ENCODE data around the gene SH3PXD2A. TPM values are rescaled to one million over a fixed set of nuclear protein-coding genes. Genes with fewer than 3 reads are reported as not detected.

The SH3PXD2A gene
- total and polyA plus RNA-seq, 9 of the 15 experiments (the other 6 are each of a cell fraction or from before 2014, with no cell fraction given) = 0.41 to 9.3 (median 2.5) TPM

DNA sequence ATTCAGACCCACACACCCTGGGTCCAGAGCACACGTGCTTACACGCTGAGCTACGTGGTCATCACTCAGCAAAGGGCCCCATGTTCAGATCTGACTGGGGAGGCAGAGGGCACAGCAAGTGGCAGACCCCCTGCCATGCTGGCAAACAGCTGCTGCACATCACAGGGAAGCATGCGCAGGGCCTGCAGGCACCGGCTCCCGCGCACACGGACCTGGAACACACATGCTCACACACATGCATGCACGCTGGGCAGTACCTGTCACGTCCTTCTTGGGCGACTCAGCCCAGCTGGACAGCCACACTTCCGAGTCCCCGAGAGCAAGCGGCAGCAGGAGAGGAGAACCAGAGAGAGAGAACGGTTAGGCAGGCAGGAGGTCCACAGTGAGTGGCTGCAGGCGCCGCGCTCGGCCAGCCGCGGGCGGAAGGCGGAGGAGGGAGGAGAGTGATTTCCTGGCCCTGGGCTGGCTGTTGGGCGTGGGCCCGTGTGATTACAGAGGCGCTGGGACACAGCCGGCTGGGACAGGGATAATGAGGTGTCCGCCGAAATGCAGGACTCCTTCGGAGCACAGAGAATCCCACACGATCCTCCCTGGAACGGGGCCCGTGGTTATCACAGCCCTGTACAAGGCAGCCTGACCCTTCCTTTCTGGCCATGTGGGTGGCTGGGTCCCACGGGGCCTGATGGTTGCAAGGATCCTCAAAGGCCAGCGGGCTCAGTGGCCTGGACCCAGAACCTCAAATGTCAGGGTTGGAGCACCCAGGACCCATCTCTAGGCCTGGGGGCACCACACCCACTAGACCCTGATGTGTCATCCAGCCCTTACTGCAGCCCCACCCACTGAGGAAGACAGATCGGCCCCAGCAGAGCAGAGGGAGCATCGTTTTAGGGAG is 186.8 kb downstream of the SH3PXD2A start (continued):
- no peak for TF ChIP-seq RERE (CRISPR knock-in tag; IDR thresholded peaks at IDR 0.05; ENCODE audit: borderline replicate concordance)
- TF ChIP-seq SPI1 (IDR thresholded peaks at IDR 0.05; ENCODE audit: borderline replicate concordance, low read depth, low read length) = no peak
- peak; percentile 87; the same call in 1 of the 2 replicates for TF ChIP-seq CC2D1A (IDR thresholded peaks at IDR 0.05)
- TF ChIP-seq MTF1 (CRISPR knock-in tag; IDR thresholded peaks at IDR 0.05; ENCODE audit: borderline replicate concordance) = no peak
- no peak for TF ChIP-seq ATF4 (CRISPR knock-in tag; IDR thresholded peaks at IDR 0.05)
- TF ChIP-seq MIER1 (IDR thresholded peaks at IDR 0.05; ENCODE audit: low read depth) = no peak
- TF ChIP-seq L3MBTL2 (IDR thresholded peaks at IDR 0.05) = peak; percentile 81
- TF ChIP-seq TAF1 (IDR thresholded peaks at IDR 0.05; ENCODE audit: control insufficient read depth, extremely low read depth, insufficient read depth, low read length, severe bottlenecking) = peak; percentile 55
- peak; percentile 44 for TF ChIP-seq SMAD4 (CRISPR knock-in tag; conservative IDR thresholded peaks at IDR 0.05)
- TF ChIP-seq ZBTB26 (CRISPR knock-in tag; IDR thresholded peaks at IDR 0.05) = no peak
- TF ChIP-seq POLR2A (conservative IDR thresholded peaks at IDR 0.05) = peak; percentile 69
- TF ChIP-seq KDM2B (CRISPR knock-in tag; IDR thresholded peaks at IDR 0.05) = no peak
- no peak for TF ChIP-seq ADNP (tag; IDR thresholded peaks at IDR 0.05)
- TF ChIP-seq U2AF2 (optimal IDR thresholded peaks at IDR 0.05; ENCODE audit: low read depth, low read length) = no peak
- TF ChIP-seq HOXB6 (CRISPR knock-in tag; IDR thresholded peaks at IDR 0.05; ENCODE audit: borderline replicate concordance) = no peak
- TF ChIP-seq, protein P1, sequence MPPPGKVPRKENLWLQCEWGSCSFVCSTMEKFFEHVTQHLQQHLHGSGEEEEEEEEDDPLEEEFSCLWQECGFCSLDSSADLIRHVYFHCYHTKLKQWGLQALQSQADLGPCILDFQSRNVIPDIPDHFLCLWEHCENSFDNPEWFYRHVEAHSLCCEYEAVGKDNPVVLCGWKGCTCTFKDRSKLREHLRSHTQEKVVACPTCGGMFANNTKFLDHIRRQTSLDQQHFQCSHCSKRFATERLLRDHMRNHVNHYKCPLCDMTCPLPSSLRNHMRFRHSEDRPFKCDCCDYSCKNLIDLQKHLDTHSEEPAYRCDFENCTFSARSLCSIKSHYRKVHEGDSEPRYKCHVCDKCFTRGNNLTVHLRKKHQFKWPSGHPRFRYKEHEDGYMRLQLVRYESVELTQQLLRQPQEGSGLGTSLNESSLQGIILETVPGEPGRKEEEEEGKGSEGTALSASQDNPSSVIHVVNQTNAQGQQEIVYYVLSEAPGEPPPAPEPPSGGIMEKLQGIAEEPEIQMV (tag; conservative IDR thresholded peaks at IDR 0.05; ENCODE audit: low read depth) = peak; percentile 75
- no peak for TF ChIP-seq ZNF77 (CRISPR knock-in tag; IDR thresholded peaks at IDR 0.05)

Data from K562 (cell line).